Kidney capillary endothelial cell (primary cell): ENCODE results near the gene CYP17A1.
"Not testable (repeated sequence)": the region's sequence is repeated elsewhere in the genome, so short reads cannot be mapped to it uniquely, and the experiment has no call there.

Experiments
- DNase-seq: peaks from one replicate; pipeline ENCODE4 v3.0.0-alpha.2; 2018; ENCODE audit warnings: low spot score

The CYP17A1 gene, protein sequence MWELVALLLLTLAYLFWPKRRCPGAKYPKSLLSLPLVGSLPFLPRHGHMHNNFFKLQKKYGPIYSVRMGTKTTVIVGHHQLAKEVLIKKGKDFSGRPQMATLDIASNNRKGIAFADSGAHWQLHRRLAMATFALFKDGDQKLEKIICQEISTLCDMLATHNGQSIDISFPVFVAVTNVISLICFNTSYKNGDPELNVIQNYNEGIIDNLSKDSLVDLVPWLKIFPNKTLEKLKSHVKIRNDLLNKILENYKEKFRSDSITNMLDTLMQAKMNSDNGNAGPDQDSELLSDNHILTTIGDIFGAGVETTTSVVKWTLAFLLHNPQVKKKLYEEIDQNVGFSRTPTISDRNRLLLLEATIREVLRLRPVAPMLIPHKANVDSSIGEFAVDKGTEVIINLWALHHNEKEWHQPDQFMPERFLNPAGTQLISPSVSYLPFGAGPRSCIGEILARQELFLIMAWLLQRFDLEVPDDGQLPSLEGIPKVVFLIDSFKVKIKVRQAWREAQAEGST

DNA sequence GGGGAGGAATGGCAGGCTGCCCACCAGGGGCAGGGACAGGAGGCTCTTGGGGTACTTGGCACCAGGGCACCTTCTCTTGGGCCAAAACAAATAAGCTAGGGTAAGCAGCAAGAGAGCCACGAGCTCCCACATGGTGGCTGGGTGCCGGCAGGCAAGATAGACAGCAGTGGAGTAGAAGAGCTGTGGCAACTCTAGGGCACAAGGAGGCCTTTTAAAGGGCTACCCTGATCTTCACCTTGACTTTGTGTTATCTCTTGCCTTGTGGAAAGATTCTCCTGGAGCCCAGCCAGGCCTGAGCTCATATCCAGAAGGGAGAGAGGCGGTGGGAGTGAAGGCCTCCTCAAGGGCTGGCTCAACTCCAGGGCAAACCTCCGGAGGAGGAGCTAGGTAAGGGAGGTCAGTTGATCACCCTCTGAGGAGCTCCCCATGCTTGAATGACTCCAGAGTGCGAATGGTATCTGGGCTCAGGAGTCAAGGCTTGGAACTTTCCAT is at the start of gene CYP17A1:
Gene CYP17A1 (minus strand): TSS at position 184 of the 492 bp plus-strand sequence. CDS start 52 bp downstream, at position 132.
- no peak for DNase-seq

DNA sequence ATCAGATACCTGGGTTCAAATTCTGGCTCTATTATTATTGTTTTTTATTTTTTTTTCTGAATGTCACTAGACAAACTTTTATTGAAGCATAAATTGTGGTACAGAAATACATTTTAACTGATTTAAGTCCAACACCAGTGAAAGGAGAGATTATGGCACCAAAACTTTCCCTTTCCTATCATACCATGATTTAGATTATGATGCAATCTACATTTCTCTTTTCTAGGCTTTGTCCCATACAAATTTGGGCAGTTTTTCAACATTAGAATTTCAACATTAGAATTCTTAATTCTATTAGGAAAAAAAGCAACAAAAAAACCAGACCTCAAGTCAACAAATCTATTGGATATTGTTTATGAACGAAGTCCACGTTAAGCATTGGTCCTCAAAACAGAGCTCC is 43.0 kb upstream of the CYP17A1 start:
- DNase-seq, result no peak

DNA sequence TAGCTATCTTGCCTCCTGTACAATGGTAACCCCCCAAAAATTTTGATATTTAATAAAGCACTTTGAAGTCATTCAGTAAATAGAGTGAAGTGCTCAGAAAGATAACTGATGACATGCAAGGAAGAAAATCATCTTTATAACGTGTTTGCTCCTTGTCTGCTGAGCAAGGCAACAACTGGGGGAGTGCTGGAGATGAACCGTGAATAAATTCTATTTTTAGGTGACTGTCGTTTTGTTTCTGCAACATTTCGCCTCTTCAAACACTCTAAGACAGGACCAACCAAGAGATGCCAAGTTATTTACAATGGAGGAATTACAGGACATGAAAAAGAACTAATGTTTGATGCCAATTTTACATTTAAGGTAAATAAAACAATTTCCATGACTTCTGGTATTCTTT is 41.4 kb upstream of the CYP17A1 start:
- no peak for DNase-seq

DNA sequence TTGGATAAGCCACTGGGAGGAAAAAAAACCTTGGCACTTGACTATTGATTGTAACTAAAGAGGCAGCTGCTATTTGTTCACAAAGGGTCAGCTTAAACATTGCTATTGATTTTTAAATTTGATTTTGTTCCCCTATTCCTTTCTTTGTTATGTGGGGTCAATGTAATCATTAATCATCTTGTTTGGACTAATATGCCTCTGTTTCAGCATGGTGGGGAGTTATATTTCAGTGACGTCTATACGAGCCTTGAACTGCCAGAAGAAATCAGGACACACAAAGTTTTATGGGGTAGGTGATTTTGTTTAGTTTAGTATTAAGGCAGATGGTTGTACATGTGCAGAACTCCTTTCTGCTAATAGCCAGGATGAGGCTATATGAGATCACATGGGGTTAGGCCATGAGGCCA is 39.5 kb upstream of the CYP17A1 start:
- no peak for DNase-seq

DNA sequence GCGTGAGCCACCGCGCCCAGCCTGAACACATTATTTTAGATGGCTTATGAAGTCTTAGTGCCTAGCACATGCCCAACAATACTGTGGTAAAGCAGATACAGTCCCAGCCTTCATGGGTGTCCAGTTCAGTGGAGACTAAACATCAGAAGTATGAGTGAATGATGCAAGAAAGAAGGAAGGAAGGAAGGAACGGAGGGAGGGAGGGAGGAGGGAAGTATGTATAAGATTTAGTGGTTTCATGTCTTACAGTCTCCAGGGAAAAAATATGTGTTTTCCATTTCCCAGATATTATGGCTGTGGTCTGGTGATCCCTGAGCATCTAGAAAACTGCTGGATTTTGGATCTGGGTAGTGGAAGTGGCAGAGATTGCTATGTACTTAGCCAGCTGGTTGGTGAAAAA is 35.0 kb upstream of the CYP17A1 start:
- no peak for DNase-seq

DNA sequence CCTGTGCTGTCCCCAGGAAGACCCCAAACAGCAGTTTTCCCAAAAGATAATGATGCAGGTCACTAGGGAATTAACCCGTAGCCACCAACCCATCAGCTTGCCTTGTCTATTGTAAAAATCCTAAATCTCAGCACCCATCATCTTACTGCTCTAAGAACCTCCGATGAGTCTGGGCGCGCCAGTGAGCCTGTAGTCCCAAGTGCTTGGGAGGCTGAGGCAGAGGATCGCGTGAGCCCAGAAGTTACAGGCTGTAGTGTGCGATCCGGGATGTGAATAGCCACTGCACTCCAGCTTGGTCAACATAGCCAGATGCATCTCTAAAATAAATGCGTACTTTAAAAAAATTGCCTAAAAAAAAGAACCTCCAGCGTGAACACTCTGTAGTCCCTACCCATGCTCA is 33.0 kb upstream of the CYP17A1 start:
- DNase-seq, result no peak

DNA sequence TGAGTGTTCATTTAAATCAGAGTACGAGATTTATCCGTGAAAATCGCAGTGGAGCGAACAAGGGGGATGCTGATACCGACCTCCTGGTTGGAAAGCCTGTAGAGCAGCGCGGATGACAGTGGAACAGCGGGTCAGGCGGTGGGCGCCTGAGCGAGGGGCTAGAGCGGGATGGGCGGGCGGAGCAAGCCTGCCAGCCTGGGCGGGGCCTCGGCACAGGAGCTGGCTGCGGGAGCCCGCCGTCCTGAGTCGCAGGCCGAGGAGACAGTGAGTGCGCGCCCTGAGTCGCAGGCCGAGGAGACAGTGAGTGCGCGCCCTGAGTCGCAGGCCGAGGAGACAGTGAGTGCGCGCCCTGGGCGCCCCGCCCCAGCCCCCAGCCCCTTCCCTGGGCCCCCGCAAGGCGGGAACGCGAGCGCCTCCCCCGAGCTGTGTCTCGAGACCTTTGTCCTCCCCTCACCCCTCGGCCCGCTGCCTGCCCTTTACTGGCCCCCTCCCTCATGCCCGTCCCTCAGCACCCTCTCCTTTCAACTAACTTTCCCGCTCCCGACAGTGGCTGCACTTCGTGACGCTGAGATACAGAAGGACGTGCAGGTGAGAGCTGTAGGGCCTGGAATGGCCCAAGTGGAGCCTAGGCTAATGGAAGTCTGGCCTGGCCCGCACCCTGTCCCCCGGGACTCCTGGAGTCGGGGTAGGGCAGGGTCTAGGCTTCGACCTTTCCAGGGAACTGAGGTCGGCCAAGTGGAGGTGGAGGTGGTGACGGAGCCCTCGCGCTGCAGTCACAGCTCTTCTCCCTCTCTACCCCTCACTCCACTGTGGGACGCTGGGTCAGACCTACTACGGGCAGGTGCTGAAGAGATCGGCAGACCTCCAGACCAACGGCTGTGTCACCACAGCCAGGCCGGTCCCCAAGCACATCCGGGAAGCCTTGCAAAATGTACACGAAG is 32.3 kb upstream of the CYP17A1 start, which contains the start of gene AS3MT:
Gene AS3MT (plus strand): TSS at position 213 of the 941 bp plus-strand sequence. CDS start 123 bp downstream, at position 336.
- no peak for DNase-seq

DNA sequence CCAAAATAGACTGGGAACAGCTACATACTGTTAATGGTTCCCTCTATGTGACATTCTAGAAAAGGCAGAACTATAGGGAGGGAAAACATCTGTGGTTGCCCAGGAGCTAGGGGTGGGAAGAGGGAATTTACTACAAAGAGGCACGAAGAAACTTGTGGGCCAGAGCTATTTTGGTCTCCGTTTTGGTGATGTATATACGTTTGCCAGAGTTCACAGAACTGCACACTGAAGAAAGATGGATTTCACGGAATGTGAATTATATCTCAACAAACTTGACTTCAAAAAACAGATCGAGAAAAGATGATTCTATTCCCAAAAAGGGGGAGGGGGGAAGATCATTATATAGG is 31.7 kb upstream of the CYP17A1 start:
- DNase-seq, result no peak

DNA sequence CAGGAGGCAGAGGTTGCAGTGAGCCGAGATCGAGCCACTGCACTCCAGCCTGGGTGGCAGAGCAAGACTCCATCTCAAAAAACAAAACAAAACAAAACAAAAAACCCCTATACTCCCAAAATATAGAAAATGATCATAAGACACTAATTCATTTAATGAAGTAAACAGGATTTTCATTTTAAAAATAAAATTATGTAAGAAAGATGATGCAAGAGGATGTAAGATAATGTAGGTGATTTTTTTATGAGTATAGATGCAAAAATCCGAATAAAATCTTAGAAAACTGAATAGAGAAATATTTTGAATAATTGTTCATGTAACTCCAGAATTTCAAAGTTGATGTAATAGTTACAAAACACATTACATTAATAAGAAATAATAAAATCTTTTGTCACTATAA is 28.4 kb upstream of the CYP17A1 start:
- DNase-seq, result no peak

DNA sequence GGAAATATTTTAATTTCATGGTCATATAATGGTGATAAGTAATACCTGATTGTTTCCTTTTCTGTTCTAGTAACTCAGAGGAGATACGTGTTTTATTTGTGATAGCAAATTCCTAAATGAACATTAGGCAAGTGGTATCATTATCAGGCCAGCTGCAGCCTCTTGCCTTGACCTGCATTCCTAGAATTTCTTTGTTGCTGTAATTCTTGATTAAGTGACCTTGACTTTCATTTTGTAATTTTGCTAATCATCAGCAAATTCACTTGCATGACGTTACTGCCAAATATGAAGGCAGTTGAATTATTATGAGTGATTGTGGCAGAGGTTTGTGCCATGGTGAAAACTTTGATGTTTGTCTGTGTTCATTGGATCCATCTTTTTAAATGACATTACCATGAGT is 26.4 kb upstream of the CYP17A1 start:
- no peak for DNase-seq

DNA sequence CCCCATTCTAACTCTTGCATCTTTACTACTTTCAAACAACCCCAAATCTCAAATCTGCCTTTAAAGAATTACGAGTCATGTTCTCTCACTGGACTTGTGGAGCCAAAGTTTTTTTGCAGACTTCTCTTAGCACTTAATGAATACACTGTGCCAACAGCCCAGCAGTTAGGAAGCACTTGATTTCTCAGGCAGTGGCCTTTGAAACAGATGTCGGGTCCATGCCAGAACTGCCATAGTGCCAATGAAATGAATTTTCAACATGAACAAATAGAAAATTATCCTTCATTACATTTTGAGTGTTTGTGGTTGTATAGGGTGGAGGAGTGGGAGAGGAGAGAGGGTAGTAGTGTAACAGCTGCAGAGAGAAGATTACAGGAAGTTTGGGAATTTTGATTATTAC is 22.7 kb upstream of the CYP17A1 start:
- DNase-seq, result no peak

DNA sequence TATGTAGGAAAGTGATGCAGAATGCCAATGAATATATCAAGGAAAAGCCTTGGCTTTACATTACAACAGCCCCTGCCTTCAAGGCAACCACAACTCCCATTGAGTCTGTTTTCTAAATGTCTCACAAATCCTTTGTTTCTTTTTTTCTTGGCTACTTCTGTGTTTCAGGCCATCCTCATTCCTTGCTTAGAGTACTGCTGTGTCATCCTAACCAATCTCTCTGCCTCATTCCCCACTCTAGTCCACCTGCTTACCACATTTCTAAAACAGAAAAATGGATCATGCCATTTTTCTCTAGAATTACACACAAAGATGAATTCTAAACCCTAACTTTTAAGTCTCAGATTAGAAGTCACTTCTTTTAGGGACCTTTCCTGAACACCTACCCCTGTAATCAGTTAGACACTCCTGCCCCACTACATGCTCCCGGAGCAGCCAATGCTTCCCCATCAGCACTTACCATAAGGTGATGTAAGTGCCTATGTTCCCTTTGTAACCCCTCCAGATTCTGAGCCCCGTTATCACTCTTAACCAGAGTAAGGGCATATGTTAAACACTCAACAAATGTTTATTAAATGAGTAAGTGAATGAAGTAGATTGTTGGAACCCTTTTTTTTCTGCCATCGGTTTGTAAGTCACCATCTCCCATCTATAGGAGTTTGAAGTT is 19.7 kb upstream of the CYP17A1 start:
- no peak for DNase-seq

DNA sequence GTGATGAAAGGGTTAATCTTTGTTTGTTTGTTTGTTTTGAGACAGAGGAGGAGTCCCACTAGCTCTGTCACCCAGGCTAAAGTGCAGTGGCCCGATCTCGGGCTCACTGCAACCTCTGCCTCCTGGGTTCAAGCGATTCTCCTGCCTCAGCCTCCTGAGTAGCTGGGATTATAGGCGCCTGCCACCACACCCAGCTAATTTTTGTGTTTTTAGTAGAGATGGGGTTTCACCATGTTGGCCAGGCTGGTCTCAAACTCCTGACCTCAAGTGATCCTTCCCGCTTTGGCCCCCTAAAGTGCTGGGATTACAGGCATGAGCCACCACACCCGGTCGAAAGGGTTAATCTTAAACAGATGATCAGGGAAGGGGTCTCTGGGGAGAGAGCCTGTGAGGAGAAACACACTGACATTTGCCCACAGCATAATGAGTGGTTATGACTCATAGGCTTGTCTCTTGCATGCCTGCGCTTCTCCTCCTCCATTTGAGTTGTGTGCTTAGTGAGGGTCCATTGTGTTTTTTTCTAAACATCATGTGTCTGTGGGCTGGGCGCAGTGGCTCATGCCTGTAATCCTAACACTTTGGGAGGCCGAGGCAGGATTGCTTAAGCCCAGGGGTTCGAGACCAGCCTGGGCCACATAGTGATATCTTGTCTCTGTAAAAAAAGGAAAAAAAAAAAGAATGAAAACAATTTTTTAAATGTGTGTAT is 18.7 kb upstream of the CYP17A1 start:
- peak; percentile 71 for DNase-seq

DNA sequence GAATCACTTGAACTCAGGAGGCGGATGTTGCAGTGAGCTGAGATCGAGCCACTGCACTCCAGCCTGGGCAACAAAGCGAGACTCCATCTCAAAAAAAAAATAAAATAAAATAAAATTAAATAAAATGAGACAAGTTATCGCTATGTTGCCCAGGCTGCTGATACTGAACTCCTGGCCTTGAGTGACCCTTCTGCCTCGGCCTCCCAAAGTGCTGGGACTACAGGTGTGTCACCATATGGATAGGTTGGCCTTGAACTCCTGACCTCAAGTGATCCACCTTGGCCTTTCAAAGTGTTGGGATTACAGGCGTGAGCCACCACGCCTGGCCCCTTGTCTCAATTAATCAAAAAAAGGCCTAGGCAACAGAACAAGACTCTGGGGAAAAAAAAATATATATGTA is 16.0 kb upstream of the CYP17A1 start:
- not testable (repeated sequence) for DNase-seq

DNA sequence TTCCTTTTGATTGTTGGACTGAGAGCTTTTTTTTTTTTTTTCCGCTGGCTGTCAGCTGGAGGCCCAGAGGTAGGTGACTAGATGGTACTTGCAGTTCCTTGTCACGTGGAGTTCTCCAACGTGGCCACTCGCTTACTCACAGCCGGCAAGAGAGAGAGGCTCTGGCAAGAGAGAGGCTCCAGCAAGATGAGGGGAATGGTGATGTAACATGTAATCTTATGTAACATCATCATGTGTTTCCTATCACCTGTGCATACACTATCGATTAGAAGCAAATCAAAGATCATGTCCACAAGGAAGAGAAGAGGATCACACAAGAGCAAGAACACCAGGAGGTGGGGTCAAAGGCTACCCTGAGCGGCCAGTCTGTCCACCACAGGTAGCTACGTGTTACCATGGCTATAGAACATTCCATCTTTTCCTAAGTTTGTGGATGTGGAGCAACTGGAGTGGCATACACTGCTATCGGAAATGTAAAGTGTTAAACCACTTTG is 12.9 kb upstream of the CYP17A1 start:
- DNase-seq, result no peak

DNA sequence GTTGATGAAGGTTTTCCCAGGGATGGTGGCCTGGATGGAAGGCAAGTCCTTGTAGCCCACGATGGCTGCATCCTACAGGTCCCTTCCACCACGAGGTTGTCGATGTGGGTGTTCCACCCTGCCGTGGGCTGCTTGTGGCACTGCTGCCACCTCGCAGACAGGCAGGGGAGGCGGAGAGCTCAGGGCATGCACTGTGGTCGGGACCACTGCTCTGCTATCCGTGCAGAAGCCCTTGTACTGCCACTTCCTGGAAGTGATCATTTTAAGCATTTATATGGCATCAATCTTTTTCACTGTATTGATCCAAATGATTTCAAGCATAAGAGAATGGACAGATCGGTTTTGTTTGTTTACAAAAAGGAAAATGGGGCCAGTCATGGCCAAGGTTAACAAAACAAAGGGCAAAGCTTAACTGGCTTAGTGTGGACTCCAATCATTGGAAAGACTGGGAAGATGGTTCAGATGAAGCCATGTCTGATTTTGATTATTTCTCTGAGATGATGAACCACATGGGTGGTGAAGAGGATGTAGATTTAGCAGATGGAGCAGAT is 8.2 kb upstream of the CYP17A1 start:
- DNase-seq, result no peak

DNA sequence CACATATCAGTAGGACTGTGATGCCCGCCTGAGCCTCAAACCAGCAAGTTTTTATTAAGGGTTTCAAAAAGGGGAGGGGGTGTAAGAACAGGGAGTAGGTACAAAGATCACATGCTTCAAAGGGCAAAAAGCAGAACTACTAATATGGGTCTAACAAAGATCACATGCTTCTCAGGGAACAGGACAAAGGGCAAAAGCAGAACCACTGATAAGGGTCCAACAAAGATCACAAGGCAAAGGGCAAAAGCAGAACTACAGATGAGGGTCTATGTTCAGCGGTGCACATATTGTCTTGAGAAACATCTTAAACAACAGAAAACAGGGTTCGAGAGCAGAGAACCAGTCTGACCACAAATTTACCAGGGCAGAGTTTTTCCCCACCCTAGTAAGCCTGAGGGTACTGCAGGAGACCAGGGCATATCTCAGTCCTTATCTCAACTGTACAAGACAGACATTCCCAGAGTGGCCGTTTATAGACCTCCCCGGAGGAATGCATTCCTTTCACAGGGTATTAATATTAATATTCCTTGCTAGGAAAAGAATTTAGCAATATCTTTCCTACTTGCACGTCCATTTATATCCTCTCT is 7.1 kb upstream of the CYP17A1 start:
- DNase-seq, result not testable (repeated sequence)

DNA sequence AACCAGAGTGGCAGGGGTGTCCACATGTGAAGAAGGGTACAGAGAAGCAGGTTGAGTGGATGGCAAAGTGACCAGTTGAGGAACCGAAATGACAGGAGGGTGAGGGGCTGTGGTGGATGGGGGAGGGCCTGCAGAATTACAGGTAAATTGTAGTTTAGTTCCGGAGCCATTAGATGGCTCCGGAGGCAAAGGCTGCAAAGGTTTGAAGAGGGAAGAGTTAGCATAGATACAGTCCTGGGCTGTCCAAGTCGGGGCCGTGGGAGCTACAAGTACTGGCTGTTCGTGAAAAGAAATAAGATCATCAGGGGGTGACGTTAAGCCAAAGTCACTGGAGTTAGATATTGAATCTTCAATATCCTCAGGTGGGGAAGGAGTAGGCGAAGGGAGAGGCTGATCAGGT is 5.9 kb upstream of the CYP17A1 start:
- DNase-seq, result not testable (repeated sequence)

DNA sequence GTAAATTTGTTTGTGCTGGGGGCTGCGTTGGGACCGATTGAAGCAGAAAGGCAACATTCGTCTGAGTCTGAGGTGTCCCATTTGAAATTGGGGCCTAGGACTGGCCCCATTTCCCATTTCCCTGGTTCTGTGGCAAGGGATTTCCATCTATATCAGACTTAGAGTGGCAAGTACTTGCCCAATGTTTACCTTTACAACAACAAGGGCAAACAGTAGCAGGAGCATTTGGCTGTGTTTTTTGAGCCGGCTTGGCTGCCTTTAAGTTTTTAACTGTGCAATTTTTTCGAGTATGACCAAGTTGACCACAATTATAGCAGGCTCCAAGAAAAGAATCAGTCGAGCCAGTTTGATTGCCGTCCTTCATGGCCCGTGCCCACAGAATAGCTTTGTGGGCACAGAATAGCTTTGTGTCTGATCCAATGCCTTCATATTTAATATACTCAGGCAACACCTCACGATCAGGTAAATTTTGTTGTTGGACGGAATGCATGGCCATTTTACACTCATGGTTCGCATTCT is 4.7 kb upstream of the CYP17A1 start:
- no peak for DNase-seq

DNA sequence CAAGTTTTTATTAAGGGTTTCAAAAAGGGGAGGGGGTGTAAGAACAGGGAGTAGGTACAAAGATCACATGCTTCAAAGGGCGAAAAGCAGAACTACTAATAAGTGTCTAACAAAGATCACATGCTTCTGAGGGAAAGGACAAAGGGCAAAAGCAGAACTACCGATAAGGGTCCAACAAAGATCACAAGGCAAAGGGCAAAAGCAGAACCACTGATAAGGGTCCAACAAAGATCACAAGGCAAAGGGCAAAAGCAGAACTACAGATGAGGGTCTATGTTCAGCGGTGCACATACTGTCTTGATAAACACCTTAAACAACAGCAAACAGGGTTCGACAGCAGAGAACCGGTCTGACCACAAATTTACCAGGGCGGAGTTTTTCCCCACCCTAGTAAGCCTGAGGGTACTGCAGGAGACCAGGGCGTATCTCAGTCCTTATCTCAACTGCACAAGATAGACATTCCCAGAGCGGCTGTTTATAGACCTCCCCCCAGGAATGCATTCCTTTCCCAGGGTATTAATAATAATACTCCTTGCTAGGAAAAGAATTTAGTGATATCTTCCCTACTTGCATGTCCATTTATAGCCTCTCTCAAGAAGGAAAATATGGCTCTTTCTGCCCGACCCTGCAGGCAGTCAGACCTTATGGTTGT is 1.2 kb upstream of the CYP17A1 start:
- not testable (repeated sequence) for DNase-seq
